SJCRH30 (cell line): ENCODE data around the gene HECW1. TPM values are rescaled to one million over a fixed set of nuclear protein-coding genes. Genes with fewer than 3 reads are reported as not detected.

ENCODE experiments used
- DNase-seq, 2 experiments: peaks; one replicate each; pipeline ENCODE4 v3.0.0-alpha.2; 2015 to 2020
- H3K27ac ChIP-seq: fragments of 250-450 bp; sonication (Bioruptor Pico); 2 replicates; pipeline ENCODE4 v1.5.1; 2020; ENCODE audit warnings: mild to moderate bottlenecking, moderate library complexity
- H3K27me3 ChIP-seq: fragments of 250-450 bp; sonication (Bioruptor Pico); 2 replicates; pipeline ENCODE4 v1.5.1; 2020; ENCODE audit warnings: mild to moderate bottlenecking, moderate library complexity
- H3K36me3 ChIP-seq: fragments of 250-450 bp; sonication (Bioruptor Pico); 2 replicates; pipeline ENCODE4 v1.5.1; 2020; ENCODE audit warnings: mild to moderate bottlenecking, moderate library complexity
- H3K4me1 ChIP-seq: fragments of 250-450 bp; sonication (Bioruptor Pico); 2 replicates; pipeline ENCODE4 v1.5.1; 2020; ENCODE audit warnings: mild to moderate bottlenecking, moderate library complexity
- H3K4me3 ChIP-seq: fragments of 250-450 bp; sonication (Bioruptor Pico); 2 replicates; pipeline ENCODE4 v1.5.1; 2020; ENCODE audit warnings: mild to moderate bottlenecking, moderate library complexity
- H3K9me3 ChIP-seq: fragments of 250-450 bp; sonication (Bioruptor Pico); replicated peaks from 2 replicates; pipeline ENCODE4 v1.5.1; 2020; ENCODE audit warnings: mild to moderate bottlenecking, moderate library complexity
- total RNA-seq: library from RNA; depleted of rRNA; stranded (reverse); fragments of >200 nt; shearing (Covaris generic); gene quantifications from 2 replicates; pipeline ENCODE4 v1.2.3, GENCODE V29; 2014

HECW1 gene
- total RNA-seq, 1 experiment from 2014 or later = not detected

GRCh38 chr7:43220250-43220649, 107.8 kb downstream of the HECW1 start:
- no peak for DNase-seq
- H3K27ac ChIP-seq = no peak overlapping the region
- no peaks in the 10 kb centered on the region for H3K9me3 ChIP-seq
- no peak overlapping the region for H3K4me3 ChIP-seq
- H3K4me1 ChIP-seq = no peaks in the 10 kb centered on the region
- no peaks in the 10 kb centered on the region for H3K36me3 ChIP-seq
- H3K27me3 ChIP-seq = peaks cover 11% of the 10 kb centered on the region

GRCh38 chr7:43220742-43221141, 108.3 kb downstream of the HECW1 start:
- H3K4me1 ChIP-seq = no peaks in the 10 kb centered on the region
- H3K36me3 ChIP-seq = no peaks in the 10 kb centered on the region
- DNase-seq = no peak
- H3K4me3 ChIP-seq = no peak overlapping the region
- no peaks in the 10 kb centered on the region for H3K9me3 ChIP-seq
- no peak overlapping the region for H3K27ac ChIP-seq
- H3K27me3 ChIP-seq = peaks cover 11% of the 10 kb centered on the region

GRCh38 chr7:43229801-43230200, 117.4 kb downstream of the HECW1 start:
- H3K4me1 ChIP-seq = no peaks in the 10 kb centered on the region
- H3K4me3 ChIP-seq = no peak overlapping the region
- no peaks in the 10 kb centered on the region for H3K9me3 ChIP-seq
- H3K27me3 ChIP-seq = peaks cover 16% of the 10 kb centered on the region
- no peak for DNase-seq
- H3K36me3 ChIP-seq = no peaks in the 10 kb centered on the region
- no peak overlapping the region for H3K27ac ChIP-seq

GRCh38 chr7:43232366-43232765, 119.9 kb downstream of the HECW1 start:
- H3K4me3 ChIP-seq = no peak overlapping the region
- no peak for DNase-seq

GRCh38 chr7:43234073-43234472, 121.6 kb downstream of the HECW1 start:
- Histone ChIP-seq H3K4me3 (no peak overlapping the region), H3K27ac (no peak overlapping the region), H3K4me1 (no peaks in the 10 kb centered on the region), H3K9me3 (no peaks in the 10 kb centered on the region), H3K36me3 (no peaks in the 10 kb centered on the region), H3K27me3 (no peaks in the 10 kb centered on the region)
- DNase-seq = no peak

More at GRCh38 chr7:43232366-43232765, 119.9 kb downstream of the HECW1 start:
- Histone ChIP-seq H3K27ac (no peak overlapping the region), H3K4me1 (no peaks in the 10 kb centered on the region), H3K36me3 (no peaks in the 10 kb centered on the region), H3K27me3 (peaks cover 6% of the 10 kb centered on the region; the same call in 1 of the 2 replicates), H3K9me3 (no peaks in the 10 kb centered on the region)

- Histone ChIP-seq H3K4me3 (no peak overlapping the region), H3K9me3 (no peaks in the 10 kb centered on the region), H3K4me1 (no peaks in the 10 kb centered on the region), H3K36me3 (no peaks in the 10 kb centered on the region), H3K27ac (no peak overlapping the region), H3K27me3 (no peaks in the 10 kb centered on the region)
- DNase-seq = no peak
Measured at GRCh38 chr7:43234968-43235367, 122.5 kb downstream of the HECW1 start.

GRCh38 chr7:43240565-43240964, 128.1 kb downstream of the HECW1 start:
- Histone ChIP-seq H3K27ac (no peak overlapping the region), H3K27me3 (0 out of 2 replicates have a peak, but pooled peaks cover 2% of the 10 kb centered on the region), H3K36me3 (no peaks in the 10 kb centered on the region), H3K9me3 (no peaks in the 10 kb centered on the region), H3K4me1 (no peaks in the 10 kb centered on the region), H3K4me3 (no peak overlapping the region)
- DNase-seq = no peak

GRCh38 chr7:43242628-43243255, 130.3 kb downstream of the HECW1 start:
- 0 out of 2 replicates have a peak, but pooled peaks cover 2% of the 10 kb centered on the region for H3K27me3 ChIP-seq
- H3K4me3 ChIP-seq = no peak overlapping the region
- H3K36me3 ChIP-seq = no peaks in the 10 kb centered on the region
- no peaks in the 10 kb centered on the region for H3K4me1 ChIP-seq
- no peak for DNase-seq
- H3K27ac ChIP-seq = no peak overlapping the region
- no peaks in the 10 kb centered on the region for H3K9me3 ChIP-seq

GRCh38 chr7:43244232-43244631, 131.8 kb downstream of the HECW1 start:
- no peak for DNase-seq
- no peaks in the 10 kb centered on the region for H3K9me3 ChIP-seq
- H3K27me3 ChIP-seq = peaks cover 5% of the 10 kb centered on the region; the same call in 1 of the 2 replicates
- no peak overlapping the region for H3K4me3 ChIP-seq
- no peaks in the 10 kb centered on the region for H3K4me1 ChIP-seq
- H3K36me3 ChIP-seq = no peaks in the 10 kb centered on the region
- no peak overlapping the region for H3K27ac ChIP-seq

GRCh38 chr7:43244784-43245183, 132.3 kb downstream of the HECW1 start:
- H3K36me3 ChIP-seq = no peaks in the 10 kb centered on the region
- no peaks in the 10 kb centered on the region for H3K9me3 ChIP-seq
- DNase-seq = no peak
- H3K27me3 ChIP-seq = peaks cover 11% of the 10 kb centered on the region; the same call in 1 of the 2 replicates
- no peak overlapping the region for H3K4me3 ChIP-seq
- H3K4me1 ChIP-seq = no peaks in the 10 kb centered on the region
- no peak overlapping the region for H3K27ac ChIP-seq

- H3K4me1 ChIP-seq = no peaks in the 10 kb centered on the region
- H3K36me3 ChIP-seq = no peaks in the 10 kb centered on the region
- no peak overlapping the region for H3K27ac ChIP-seq
- H3K4me3 ChIP-seq = no peak overlapping the region
- H3K27me3 ChIP-seq = peaks cover 14% of the 10 kb centered on the region; the same call in 1 of the 2 replicates
- H3K9me3 ChIP-seq = no peaks in the 10 kb centered on the region
- DNase-seq = no peak
Measured at GRCh38 chr7:43247757-43248156, 135.3 kb downstream of the HECW1 start.

- Histone ChIP-seq H3K4me3 (no peak overlapping the region), H3K36me3 (no peaks in the 10 kb centered on the region), H3K27ac (no peak overlapping the region), H3K4me1 (no peaks in the 10 kb centered on the region), H3K9me3 (no peaks in the 10 kb centered on the region), H3K27me3 (peaks cover 17% of the 10 kb centered on the region; the same call in 1 of the 2 replicates)
- no peak for DNase-seq
Measured at GRCh38 chr7:43248553-43248952, 136.1 kb downstream of the HECW1 start.

- Histone ChIP-seq H3K4me1 (no peaks in the 10 kb centered on the region), H3K4me3 (no peak overlapping the region)
- no peak for DNase-seq
Measured at GRCh38 chr7:43248961-43249822, 136.7 kb downstream of the HECW1 start.

GRCh38 chr7:43249823-43250145, 137.3 kb downstream of the HECW1 start:
- H3K36me3 ChIP-seq = no peaks in the 10 kb centered on the region
- H3K4me3 ChIP-seq = no peak overlapping the region
- H3K9me3 ChIP-seq = no peaks in the 10 kb centered on the region
- no peak overlapping the region for H3K27ac ChIP-seq
- H3K27me3 ChIP-seq = peaks cover 17% of the 10 kb centered on the region; the same call in 1 of the 2 replicates
- no peak for DNase-seq
- H3K4me1 ChIP-seq = no peaks in the 10 kb centered on the region

More at GRCh38 chr7:43248961-43249822, 136.7 kb downstream of the HECW1 start:
- no peaks in the 10 kb centered on the region for H3K9me3 ChIP-seq
- peaks cover 17% of the 10 kb centered on the region; the same call in 1 of the 2 replicates for H3K27me3 ChIP-seq
- no peak overlapping the region for H3K27ac ChIP-seq
- no peaks in the 10 kb centered on the region for H3K36me3 ChIP-seq
